ENCODE measurements around the gene ZNF778.
A peak's percentile ranks its signal among the peaks of the same experiment; 100 is the strongest.
"Not testable (repeated sequence)": the region's sequence is repeated elsewhere in the genome, so short reads cannot be mapped to it uniquely, and the experiment has no call there.

Gene ZNF778

GRCh38 chr16:89192186-89192955 lies 25.1 kb upstream of the ZNF778 start:
- peak in 2 of 10 donors; percentile 73 to 75 for DNase-seq
- intact Hi-C loops (cut with DNase I), result not testable (repeated sequence)

GRCh38 chr16:89192956-89193575 lies 24.4 kb upstream of the ZNF778 start:
- DNase-seq, result peak in 2 of 10 donors; percentile 33 to 56
- intact Hi-C loops (cut with DNase I), result no loop called here

- peak in 2 of 10 donors; percentile 68 to 77 for DNase-seq
- intact Hi-C loops (cut with DNase I), result no loop called here
Measured at GRCh38 chr16:89193576-89194293, 23.8 kb upstream of the ZNF778 start.

GRCh38 chr16:89194340-89195311 lies 22.9 kb upstream of the ZNF778 start:
- peak in 4 of 10 donors; percentile 7 to 77 (median 70) for DNase-seq
- intact Hi-C loops (cut with DNase I), result no loop called here

GRCh38 chr16:89195521-89196171 lies 21.9 kb upstream of the ZNF778 start:
- DNase-seq, result peak in 4 of 10 donors; percentile 3 to 83 (median 58)
- intact Hi-C loops (cut with DNase I), result no loop called here

- DNase-seq, result peak in 2 of 10 donors; percentile 52 to 66
- intact Hi-C loops (cut with DNase I), result no loop called here
Measured at GRCh38 chr16:89197033-89197632, 20.4 kb upstream of the ZNF778 start.

GRCh38 chr16:89197633-89198416 lies 19.7 kb upstream of the ZNF778 start:
- peak in 3 of 10 donors; percentile 17 to 84 (median 66) for DNase-seq
- intact Hi-C loops (cut with DNase I), result no loop called here

GRCh38 chr16:89198417-89199240 lies 18.9 kb upstream of the ZNF778 start:
- peak in 2 of 10 donors; percentile 72 to 78 for DNase-seq
- intact Hi-C loops (cut with DNase I), result no loop called here

GRCh38 chr16:89199241-89200123 lies 18.0 kb upstream of the ZNF778 start:
- DNase-seq, result peak in 2 of 10 donors; percentile 76 to 80
- intact Hi-C loops (cut with DNase I), result no loop called here

- intact Hi-C loops (cut with DNase I), result no loop called here
- DNase-seq, result peak in 2 of 10 donors; percentile 66 to 80
Measured at GRCh38 chr16:89200124-89200849, 17.2 kb upstream of the ZNF778 start, which contains the start of gene SLC22A31. SLC22A31 (minus strand) TSS chr16:89200537; CDS start chr16:89200501, 36 bp downstream.

- intact Hi-C loops (cut with DNase I), result no loop called here
- peak in 2 of 10 donors; percentile 69 to 72 for DNase-seq
Measured at GRCh38 chr16:89200850-89201411, 16.6 kb upstream of the ZNF778 start.

GRCh38 chr16:89201439-89202377 lies 15.8 kb upstream of the ZNF778 start:
- peak in 3 of 10 donors; percentile 21 to 85 (median 73) for DNase-seq
- intact Hi-C loops (cut with DNase I), result no loop called here

GRCh38 chr16:89202422-89203215 lies 14.9 kb upstream of the ZNF778 start:
- intact Hi-C loops (cut with DNase I), result no loop called here
- DNase-seq, result peak in 2 of 10 donors; percentile 55 to 60

Data from posterior cingulate gyrus (tissue), 11 donors.